ENCODE data around the gene UNC13B.

GRCh38 chr9:35229779-35230143 lies 68.0 kb downstream of the UNC13B start:
- TF ChIP-seq EGR1 (IDR thresholded peaks at IDR 0.05), result no peak
- no peak for TF ChIP-seq EP300 (IDR thresholded peaks at IDR 0.05; ENCODE audit: borderline replicate concordance)
- no peak for TF ChIP-seq NFIC (IDR thresholded peaks at IDR 0.05)
- no peak for TF ChIP-seq FOXM1 (IDR thresholded peaks at IDR 0.05; ENCODE audit: borderline replicate concordance, low read depth)
- TF ChIP-seq MAX (IDR thresholded peaks at IDR 0.05), result no peak
- no peak for TF ChIP-seq CEBPB (IDR thresholded peaks at IDR 0.05)
- TF ChIP-seq TAF1 (IDR thresholded peaks at IDR 0.05; ENCODE audit: low read depth), result no peak
- no peak for TF ChIP-seq ZBTB7A (IDR thresholded peaks at IDR 0.05; ENCODE audit: low read depth)
